ENCODE data around the gene DLX4. TPM values are rescaled to one million over a fixed set of nuclear protein-coding genes. Genes with fewer than 3 reads are reported as not detected.

The DLX4 gene
- total RNA-seq, 1 experiment from 2014 or later, result 11.2 TPM

DNA sequence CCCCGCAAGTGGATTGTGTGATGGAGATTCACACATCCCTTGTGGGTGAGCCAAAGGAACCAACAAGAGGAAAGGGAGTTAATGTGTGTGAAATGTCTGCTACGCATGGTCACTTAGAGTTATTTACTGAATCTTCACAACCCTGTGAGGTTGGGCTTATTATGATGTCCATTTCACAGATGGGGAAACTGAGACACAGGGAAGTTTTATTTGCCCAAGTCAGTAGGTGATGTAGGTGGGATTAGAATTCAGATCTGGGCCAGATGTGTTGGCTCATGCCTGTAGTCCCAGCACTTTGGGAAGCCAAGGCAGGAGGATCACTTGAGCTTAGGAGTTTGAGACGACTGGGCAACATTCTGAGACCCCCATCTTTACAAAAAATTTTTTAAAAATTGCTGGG is 11.6 kb upstream of the DLX4 start:
- H3K4me1 ChIP-seq (ENCODE audit: control insufficient read depth, insufficient read depth, low read length), result peaks cover 4% of the 10 kb centered on the region; the same call in 1 of the 2 replicates
- no TSS peak for BruUV-seq (replicated peaks)
- H3K27me3 ChIP-seq (ENCODE audit: control insufficient read depth, insufficient read depth, low read length), result no peaks in the 10 kb centered on the region
- TF ChIP-seq TCF7L2 (IDR thresholded peaks at IDR 0.05; ENCODE audit: low read depth, low read length) (no peak), SIN3A (IDR thresholded peaks at IDR 0.05; ENCODE audit: borderline replicate concordance, insufficient read depth, low read depth, low read length) (no peak), POLR2AphosphoS5 (IDR thresholded peaks at IDR 0.05; ENCODE audit: low read depth, low read length) (no peak)
- TF ChIP-seq, protein P1, sequence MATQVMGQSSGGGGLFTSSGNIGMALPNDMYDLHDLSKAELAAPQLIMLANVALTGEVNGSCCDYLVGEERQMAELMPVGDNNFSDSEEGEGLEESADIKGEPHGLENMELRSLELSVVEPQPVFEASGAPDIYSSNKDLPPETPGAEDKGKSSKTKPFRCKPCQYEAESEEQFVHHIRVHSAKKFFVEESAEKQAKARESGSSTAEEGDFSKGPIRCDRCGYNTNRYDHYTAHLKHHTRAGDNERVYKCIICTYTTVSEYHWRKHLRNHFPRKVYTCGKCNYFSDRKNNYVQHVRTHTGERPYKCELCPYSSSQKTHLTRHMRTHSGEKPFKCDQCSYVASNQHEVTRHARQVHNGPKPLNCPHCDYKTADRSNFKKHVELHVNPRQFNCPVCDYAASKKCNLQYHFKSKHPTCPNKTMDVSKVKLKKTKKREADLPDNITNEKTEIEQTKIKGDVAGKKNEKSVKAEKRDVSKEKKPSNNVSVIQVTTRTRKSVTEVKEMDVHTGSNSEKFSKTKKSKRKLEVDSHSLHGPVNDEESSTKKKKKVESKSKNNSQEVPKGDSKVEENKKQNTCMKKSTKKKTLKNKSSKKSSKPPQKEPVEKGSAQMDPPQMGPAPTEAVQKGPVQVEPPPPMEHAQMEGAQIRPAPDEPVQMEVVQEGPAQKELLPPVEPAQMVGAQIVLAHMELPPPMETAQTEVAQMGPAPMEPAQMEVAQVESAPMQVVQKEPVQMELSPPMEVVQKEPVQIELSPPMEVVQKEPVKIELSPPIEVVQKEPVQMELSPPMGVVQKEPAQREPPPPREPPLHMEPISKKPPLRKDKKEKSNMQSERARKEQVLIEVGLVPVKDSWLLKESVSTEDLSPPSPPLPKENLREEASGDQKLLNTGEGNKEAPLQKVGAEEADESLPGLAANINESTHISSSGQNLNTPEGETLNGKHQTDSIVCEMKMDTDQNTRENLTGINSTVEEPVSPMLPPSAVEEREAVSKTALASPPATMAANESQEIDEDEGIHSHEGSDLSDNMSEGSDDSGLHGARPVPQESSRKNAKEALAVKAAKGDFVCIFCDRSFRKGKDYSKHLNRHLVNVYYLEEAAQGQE (IDR thresholded peaks at IDR 0.05; ENCODE audit: insufficient read depth in 1 of 2, low read depth in 2 of 2, low read length in 1 of 2), result no peak
- TF ChIP-seq, protein P2, sequence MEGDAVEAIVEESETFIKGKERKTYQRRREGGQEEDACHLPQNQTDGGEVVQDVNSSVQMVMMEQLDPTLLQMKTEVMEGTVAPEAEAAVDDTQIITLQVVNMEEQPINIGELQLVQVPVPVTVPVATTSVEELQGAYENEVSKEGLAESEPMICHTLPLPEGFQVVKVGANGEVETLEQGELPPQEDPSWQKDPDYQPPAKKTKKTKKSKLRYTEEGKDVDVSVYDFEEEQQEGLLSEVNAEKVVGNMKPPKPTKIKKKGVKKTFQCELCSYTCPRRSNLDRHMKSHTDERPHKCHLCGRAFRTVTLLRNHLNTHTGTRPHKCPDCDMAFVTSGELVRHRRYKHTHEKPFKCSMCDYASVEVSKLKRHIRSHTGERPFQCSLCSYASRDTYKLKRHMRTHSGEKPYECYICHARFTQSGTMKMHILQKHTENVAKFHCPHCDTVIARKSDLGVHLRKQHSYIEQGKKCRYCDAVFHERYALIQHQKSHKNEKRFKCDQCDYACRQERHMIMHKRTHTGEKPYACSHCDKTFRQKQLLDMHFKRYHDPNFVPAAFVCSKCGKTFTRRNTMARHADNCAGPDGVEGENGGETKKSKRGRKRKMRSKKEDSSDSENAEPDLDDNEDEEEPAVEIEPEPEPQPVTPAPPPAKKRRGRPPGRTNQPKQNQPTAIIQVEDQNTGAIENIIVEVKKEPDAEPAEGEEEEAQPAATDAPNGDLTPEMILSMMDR (IDR thresholded peaks at IDR 0.05), result no peak
- H3K4me3 ChIP-seq (ENCODE audit: low read depth in 2 of 2, low read length in 2 of 2), result no peak overlapping the region
- ATAC-seq (no peak), DNase-seq (ENCODE audit: low read depth, low spot score) (no peak)
- ChIA-PET CTCF (no interaction called here), POLR2A (interaction anchor here (0.6 kb wide), 1 partner anchor 99 kb away, joined by 3 read pairs; no protein-coding TSS in a partner anchor)
- H3K27ac ChIP-seq (ENCODE audit: low read length), result no peak overlapping the region
- no peaks in the 10 kb centered on the region for H3K9me3 ChIP-seq (ENCODE audit: control insufficient read depth, insufficient read depth, low read depth, low read length)
- no peaks in the 10 kb centered on the region for H3K36me3 ChIP-seq (ENCODE audit: control insufficient read depth, insufficient read depth, low read length)
- intact Hi-C loops (cut with micrococcal nuclease; ENCODE audit: unreplicated experiment) (loop anchor here (5.0 kb wide), 1 partner anchor 495 kb away; no protein-coding TSS in a partner anchor), in situ Hi-C loops (cut with HindIII; ENCODE audit: low pct_unique_long_range_greater_than_20kb, low sequenced_read_pairs) (no loop called here)

DNA sequence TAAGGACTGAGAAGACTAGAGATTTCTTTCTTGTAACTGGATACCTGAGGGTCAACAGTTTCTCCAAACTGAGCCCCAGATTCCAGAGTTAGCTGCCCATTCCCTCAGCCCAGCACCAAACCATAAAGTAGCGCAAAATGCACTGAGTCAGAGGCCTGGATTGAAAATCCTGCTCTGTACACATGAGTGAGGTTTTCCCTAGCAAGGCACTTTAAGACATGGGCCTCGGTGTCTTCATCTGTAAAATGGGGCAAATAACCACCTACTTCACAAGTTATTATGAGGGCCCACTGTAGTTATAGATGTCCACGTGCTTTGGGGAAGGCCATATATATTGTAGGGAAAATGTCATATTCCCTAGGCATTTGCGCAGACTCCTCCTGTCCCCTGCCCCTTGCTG is 10.3 kb upstream of the DLX4 start:
- Histone ChIP-seq H3K27ac (ENCODE audit: low read length) (no peak overlapping the region), H3K27me3 (ENCODE audit: control insufficient read depth, insufficient read depth, low read length) (no peaks in the 10 kb centered on the region), H3K4me3 (ENCODE audit: low read depth in 2 of 2, low read length in 2 of 2) (no peak overlapping the region), H3K9me3 (ENCODE audit: control insufficient read depth, insufficient read depth, low read depth, low read length) (no peaks in the 10 kb centered on the region), H3K36me3 (ENCODE audit: control insufficient read depth, insufficient read depth, low read length) (no peaks in the 10 kb centered on the region), H3K4me1 (ENCODE audit: control insufficient read depth, insufficient read depth, low read length) (no peaks in the 10 kb centered on the region)
- CTCF ChIA-PET, result no interaction called here
- in situ Hi-C loops (cut with HindIII; ENCODE audit: low pct_unique_long_range_greater_than_20kb, low sequenced_read_pairs), result no loop called here
- intact Hi-C loops (cut with micrococcal nuclease; ENCODE audit: unreplicated experiment), result loop anchor here (5.0 kb wide), 1 partner anchor 496 kb away; no protein-coding TSS in a partner anchor
- POLR2A ChIA-PET, result no interaction called here
- BruUV-seq (replicated peaks), result no TSS peak
- TF ChIP-seq, protein P1 (IDR thresholded peaks at IDR 0.05; ENCODE audit: insufficient read depth in 1 of 2, low read depth in 2 of 2, low read length in 1 of 2), result no peak
- TF ChIP-seq, protein P2 (IDR thresholded peaks at IDR 0.05), result no peak
- TF ChIP-seq SIN3A (IDR thresholded peaks at IDR 0.05; ENCODE audit: borderline replicate concordance, insufficient read depth, low read depth, low read length) (no peak), POLR2AphosphoS5 (IDR thresholded peaks at IDR 0.05; ENCODE audit: low read depth, low read length) (no peak), TCF7L2 (IDR thresholded peaks at IDR 0.05; ENCODE audit: low read depth, low read length) (no peak)
- DNase-seq (ENCODE audit: low read depth, low spot score) (no peak), ATAC-seq (no peak)

Data from Panc1 (cell line).